Activated T-helper 2 cell treated with anti-CD3 and anti-CD28 coated beads, Interferon-gamma antibody, Interleukin-2, Interleukin-4, amounts not matched to agents 10 μg/mL and 5 μg/mL and 100 μg/mL, durations not matched to agents 14 hours and 24 hours and 36 hours (primary cell): ENCODE measurements around the gene ETF1. TPM values are rescaled to one million over a fixed set of nuclear protein-coding genes. Genes with fewer than 3 reads are reported as not detected.

Source experiments
- DNase-seq: peaks from one replicate; pipeline ENCODE4 v3.0.0; 2021; ENCODE audit warnings: low spot score
- H3K27ac Mint-ChIP-seq: one replicate; pipeline ENCODE4 v1.8.0; 2021; ENCODE audit warnings: mixed read lengths
- H3K27me3 Mint-ChIP-seq: one replicate; pipeline ENCODE4 v1.8.0; 2021; ENCODE audit warnings: low read depth, mixed read lengths
- H3K36me3 Mint-ChIP-seq: one replicate; pipeline ENCODE4 v1.8.0; 2021; ENCODE audit warnings: low read depth, mixed read lengths
- H3K4me1 Mint-ChIP-seq: one replicate; pipeline ENCODE4 v1.8.0; 2021; ENCODE audit warnings: low read depth, mixed read lengths
- H3K4me3 Mint-ChIP-seq: one replicate; pipeline ENCODE4 v1.8.0; 2021; ENCODE audit warnings: low read depth, mild to moderate bottlenecking, moderate library complexity, mixed read lengths
- H3K9me3 Mint-ChIP-seq: one replicate; pipeline ENCODE4 v1.8.0; 2021; ENCODE audit warnings: mixed read lengths
- intact Hi-C: fragments of 100-400 bp; cut with micrococcal nuclease; formaldehyde crosslinking; loops from one replicate; pipeline ENCODE4 v1.15.1; 2023
- total RNA-seq: library from RNA; stranded (reverse); gene quantifications from 2 replicates; pipeline ENCODE4 v1.2.3, GENCODE V29; 2022

ETF1 gene
- total RNA-seq, 1 donor from 2014 or later, result 170 TPM

DNA sequence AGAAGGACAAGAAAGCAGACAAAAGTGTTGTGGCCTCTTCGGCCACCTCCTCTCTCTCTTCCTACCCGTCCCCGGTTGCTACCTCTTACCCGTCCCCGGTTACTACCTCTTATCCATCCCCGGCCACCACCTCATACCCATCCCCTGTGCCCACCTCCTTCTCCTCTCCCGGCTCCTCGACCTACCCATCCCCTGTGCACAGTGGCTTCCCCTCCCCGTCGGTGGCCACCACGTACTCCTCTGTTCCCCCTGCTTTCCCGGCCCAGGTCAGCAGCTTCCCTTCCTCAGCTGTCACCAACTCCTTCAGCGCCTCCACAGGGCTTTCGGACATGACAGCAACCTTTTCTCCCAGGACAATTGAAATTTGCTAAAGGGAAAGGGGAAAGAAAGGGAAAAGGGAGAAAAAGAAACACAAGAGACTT, 75.3 kb downstream of the ETF1 start:
- Mint-ChIP-seq H3K4me3 (peak overlapping the region; percentile 85), H3K9me3 (no peaks in the 10 kb centered on the region), H3K36me3 (peaks cover 34% of the 10 kb centered on the region), H3K4me1 (peaks cover 22% of the 10 kb centered on the region), H3K27me3 (peaks cover 1% of the 10 kb centered on the region), H3K27ac (no peak overlapping the region)
- intact Hi-C loops, result loop anchor here (5.0 to 10.0 kb wide), 2 partner anchors 130 to 807 kb away; partner anchors contain the start of gene FAM53C
- DNase-seq, result no peak

DNA sequence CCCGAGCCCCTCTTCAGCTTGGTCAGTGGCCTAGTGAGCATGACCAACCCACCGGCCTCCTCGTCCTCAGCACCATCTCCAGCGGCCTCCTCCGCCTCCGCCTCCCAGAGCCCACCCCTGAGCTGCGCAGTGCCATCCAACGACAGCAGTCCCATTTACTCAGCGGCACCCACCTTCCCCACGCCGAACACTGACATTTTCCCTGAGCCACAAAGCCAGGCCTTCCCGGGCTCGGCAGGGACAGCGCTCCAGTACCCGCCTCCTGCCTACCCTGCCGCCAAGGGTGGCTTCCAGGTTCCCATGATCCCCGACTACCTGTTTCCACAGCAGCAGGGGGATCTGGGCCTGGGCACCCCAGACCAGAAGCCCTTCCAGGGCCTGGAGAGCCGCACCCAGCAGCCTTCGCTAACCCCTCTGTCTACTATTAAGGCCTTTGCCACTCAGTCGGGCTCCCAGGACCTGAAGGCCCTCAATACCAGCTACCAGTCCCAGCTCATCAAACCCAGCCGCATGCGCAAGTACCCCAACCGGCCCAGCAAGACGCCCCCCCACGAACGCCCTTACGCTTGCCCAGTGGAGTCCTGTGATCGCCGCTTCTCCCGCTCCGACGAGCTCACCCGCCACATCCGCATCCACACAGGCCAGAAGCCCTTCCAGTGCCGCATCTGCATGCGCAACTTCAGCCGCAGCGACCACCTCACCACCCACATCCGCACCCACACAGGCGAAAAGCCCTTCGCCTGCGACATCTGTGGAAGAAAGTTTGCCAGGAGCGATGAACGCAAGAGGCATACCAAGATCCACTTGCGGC, 75.9 kb downstream of the ETF1 start:
- Mint-ChIP-seq H3K9me3 (no peaks in the 10 kb centered on the region), H3K27ac (no peak overlapping the region), H3K27me3 (peaks cover under 1% of the 10 kb centered on the region), H3K4me1 (peaks cover 22% of the 10 kb centered on the region), H3K36me3 (peaks cover 34% of the 10 kb centered on the region), H3K4me3 (peak overlapping the region; percentile 85)
- intact Hi-C loops, result loop anchor here (5.0 to 10.0 kb wide), 2 partner anchors 130 to 808 kb away; partner anchors contain the start of gene FAM53C
- DNase-seq, result no peak

DNA sequence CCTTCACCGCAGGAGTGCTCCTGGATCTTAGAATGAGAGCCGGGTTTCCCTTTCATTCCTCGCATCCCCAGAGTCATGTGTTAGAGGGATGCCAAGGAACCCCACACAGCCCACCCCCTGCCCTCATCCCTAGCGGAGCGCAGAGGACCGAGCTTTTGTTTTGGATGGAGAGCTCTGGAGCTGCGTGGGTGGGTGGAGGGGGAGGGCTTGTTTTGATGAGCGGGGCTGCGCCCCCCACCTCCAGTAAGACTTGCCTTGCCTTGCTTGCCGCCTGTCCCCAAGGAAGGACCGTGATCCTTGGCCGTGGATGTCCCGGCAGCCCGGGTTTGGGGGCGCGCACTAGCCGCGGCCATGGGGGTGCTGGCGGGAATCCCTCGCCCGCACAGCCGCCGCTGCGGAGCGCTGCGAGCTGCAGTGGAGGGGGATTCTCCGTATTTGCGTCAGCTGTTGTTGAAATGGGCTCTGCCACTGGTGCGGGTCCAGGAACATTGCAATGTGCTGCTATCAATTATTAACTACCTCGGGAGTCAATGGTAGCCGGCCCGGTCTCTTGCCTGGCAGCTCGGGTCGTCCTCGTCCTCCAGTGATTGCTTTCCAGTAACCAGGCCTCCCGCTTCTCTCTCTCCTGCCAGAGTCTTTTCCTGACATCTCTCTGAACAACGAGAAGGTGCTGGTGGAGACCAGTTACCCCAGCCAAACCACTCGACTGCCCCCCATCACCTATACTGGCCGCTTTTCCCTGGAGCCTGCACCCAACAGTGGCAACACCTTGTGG, 76.7 kb downstream of the ETF1 start:
- intact Hi-C loops, result loop anchor here (5.0 to 10.0 kb wide), 2 partner anchors 129 to 808 kb away; partner anchors contain the start of gene FAM53C
- H3K27me3 Mint-ChIP-seq, result no peaks in the 10 kb centered on the region
- H3K4me3 Mint-ChIP-seq, result peak overlapping the region; percentile 85
- H3K4me1 Mint-ChIP-seq, result peaks cover 28% of the 10 kb centered on the region
- H3K36me3 Mint-ChIP-seq, result peaks cover 34% of the 10 kb centered on the region
- H3K9me3 Mint-ChIP-seq, result no peaks in the 10 kb centered on the region
- DNase-seq, result no peak
- no peak overlapping the region for H3K27ac Mint-ChIP-seq

DNA sequence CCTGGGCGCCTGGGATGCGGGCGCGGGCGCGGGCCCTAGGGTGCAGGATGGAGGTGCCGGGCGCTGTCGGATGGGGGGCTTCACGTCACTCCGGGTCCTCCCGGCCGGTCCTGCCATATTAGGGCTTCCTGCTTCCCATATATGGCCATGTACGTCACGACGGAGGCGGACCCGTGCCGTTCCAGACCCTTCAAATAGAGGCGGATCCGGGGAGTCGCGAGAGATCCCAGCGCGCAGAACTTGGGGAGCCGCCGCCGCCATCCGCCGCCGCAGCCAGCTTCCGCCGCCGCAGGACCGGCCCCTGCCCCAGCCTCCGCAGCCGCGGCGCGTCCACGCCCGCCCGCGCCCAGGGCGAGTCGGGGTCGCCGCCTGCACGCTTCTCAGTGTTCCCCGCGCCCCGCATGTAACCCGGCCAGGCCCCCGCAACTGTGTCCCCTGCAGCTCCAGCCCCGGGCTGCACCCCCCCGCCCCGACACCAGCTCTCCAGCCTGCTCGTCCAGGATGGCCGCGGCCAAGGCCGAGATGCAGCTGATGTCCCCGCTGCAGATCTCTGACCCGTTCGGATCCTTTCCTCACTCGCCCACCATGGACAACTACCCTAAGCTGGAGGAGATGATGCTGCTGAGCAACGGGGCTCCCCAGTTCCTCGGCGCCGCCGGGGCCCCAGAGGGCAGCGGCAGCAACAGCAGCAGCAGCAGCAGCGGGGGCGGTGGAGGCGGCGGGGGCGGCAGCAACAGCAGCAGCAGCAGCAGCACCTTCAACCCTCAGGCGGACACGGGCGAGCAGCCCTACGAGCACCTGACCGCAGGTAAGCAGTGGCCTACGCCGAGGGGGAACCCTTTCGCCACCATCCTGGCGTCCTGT, 77.5 kb downstream of the ETF1 start, which contains the start of gene EGR1:
EGR1 (plus strand) TSS at position 219 of the 864 bp plus-strand sequence; CDS start at position 502, 283 bp downstream.
- DNase-seq, result peak; percentile 92
- H3K4me1 Mint-ChIP-seq, result peaks cover 35% of the 10 kb centered on the region
- no peaks in the 10 kb centered on the region for H3K27me3 Mint-ChIP-seq
- intact Hi-C loops, result loop anchor here (1.0 to 10.0 kb wide), 6 partner anchors 27 to 809 kb away; partner anchors contain the start of genes ETF1, FAM53C, KDM3B and SIL1
- H3K9me3 Mint-ChIP-seq, result no peaks in the 10 kb centered on the region
- H3K27ac Mint-ChIP-seq, result peak within 1 kb of the TSS; percentile 92
- peaks cover 34% of the 10 kb centered on the region for H3K36me3 Mint-ChIP-seq
- peak within 1 kb of the TSS; percentile 85 for H3K4me3 Mint-ChIP-seq

DNA sequence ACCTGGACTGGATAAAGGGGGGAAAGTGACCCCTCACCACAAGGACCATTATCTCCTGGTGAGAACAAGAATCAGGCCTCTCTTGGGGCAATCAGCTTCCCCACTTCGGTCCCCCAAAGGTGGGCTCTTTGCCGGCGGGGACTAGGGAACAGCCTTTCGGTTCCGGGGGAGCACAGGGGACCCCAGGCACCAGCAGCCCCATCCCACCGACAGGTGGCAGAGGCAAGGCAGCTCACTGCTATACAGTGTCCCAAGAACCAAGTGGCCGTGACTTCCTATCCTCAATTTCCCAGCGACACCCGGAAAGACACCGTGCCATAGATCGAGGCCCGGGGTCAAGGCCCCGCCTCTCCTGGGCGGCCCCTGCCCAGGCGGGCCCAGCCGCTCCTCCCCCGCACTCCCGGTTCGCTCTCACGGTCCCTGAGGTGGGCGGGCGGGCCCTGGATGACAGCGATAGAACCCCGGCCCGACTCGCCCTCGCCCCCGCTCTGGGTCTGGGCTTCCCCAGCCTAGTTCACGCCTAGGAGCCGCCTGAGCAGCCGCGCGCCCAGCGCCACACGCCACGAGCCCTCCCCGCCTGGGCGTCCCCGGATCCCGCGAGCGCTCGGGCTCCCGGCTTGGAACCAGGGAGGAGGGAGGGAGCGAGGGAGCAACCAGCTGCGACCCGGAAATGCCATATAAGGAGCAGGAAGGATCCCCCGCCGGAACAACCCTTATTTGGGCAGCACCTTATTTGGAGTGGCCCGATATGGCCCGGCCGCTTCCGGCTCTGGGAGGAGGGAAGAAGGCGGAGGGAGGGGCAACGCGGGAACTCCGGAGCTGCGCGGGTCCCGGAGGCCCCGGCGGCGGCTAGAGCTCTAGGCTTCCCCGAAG, 78.4 kb downstream of the ETF1 start:
- peak overlapping the region; percentile 85 for H3K4me3 Mint-ChIP-seq
- peak overlapping the region; percentile 92 for H3K27ac Mint-ChIP-seq
- intact Hi-C loops, result loop anchor here (1.0 to 10.0 kb wide), 7 partner anchors 14 to 810 kb away; partner anchors contain the start of genes ETF1, FAM53C, KDM3B and SIL1
- H3K36me3 Mint-ChIP-seq, result peaks cover 33% of the 10 kb centered on the region
- H3K27me3 Mint-ChIP-seq, result no peaks in the 10 kb centered on the region
- H3K9me3 Mint-ChIP-seq, result no peaks in the 10 kb centered on the region
- peaks cover 43% of the 10 kb centered on the region for H3K4me1 Mint-ChIP-seq
- peak; percentile 95 for DNase-seq

DNA sequence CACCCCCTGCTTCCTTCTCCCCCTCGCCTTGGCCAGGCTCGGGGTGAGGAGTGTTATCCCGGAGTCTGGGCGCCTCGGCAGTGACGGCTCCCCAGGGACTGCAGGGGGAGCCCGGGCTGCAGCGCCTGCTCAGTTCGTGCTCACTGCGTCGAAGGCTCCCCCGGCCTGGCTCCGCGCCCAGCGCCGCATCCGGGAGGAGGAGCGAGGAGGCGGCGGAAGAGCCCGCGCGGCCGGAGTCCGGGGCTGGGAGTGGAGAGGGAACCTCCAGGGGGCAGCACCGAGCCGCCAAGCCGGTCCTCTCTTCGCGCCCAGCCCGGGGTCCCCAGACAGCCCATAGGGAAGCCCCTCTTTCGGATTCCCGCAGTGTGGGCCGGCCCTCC, 79.0 kb downstream of the ETF1 start:
- peak overlapping the region; percentile 85 for H3K4me3 Mint-ChIP-seq
- H3K9me3 Mint-ChIP-seq, result no peaks in the 10 kb centered on the region
- H3K36me3 Mint-ChIP-seq, result peaks cover 27% of the 10 kb centered on the region
- H3K4me1 Mint-ChIP-seq, result peaks cover 48% of the 10 kb centered on the region
- intact Hi-C loops, result loop anchor here (1.0 to 10.0 kb wide), 3 partner anchors 14 to 811 kb away; partner anchors contain the start of gene SIL1
- peak; percentile 90 for DNase-seq
- peak overlapping the region; percentile 92 for H3K27ac Mint-ChIP-seq
- H3K27me3 Mint-ChIP-seq, result no peaks in the 10 kb centered on the region

DNA sequence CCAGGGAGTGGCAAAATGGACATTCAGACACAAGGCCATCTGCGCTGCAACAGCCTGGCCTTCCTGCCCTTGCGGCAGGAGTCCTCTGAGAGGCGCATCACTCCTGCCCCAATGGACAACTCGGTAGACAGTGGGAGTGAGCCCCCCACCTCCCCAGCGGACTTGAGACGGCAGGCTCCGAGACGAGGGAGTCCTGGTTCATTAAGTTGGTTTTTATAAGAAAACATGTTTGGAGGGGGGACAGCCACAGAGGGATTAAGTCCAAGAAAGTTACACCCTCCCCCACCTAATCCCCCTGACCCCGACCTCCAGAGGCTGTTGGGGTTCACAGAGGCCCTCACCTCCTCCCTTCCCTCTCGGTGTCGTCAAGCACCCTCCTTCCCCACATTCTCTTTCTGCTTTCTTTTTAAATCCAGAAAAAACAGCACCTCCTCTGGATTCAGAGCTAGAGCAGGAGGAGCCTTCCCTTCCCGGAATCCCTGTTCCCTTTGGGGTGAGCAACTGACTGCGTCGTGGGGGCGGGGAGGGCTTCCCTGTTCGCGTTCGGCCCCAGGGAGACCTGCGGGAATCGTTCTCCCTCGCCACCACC, 79.5 kb downstream of the ETF1 start:
- intact Hi-C loops, result loop anchor here (1.0 to 10.0 kb wide), 3 partner anchors 13 to 811 kb away; partner anchors contain the start of gene SIL1
- H3K27me3 Mint-ChIP-seq, result no peaks in the 10 kb centered on the region
- no peak for DNase-seq
- peaks cover 49% of the 10 kb centered on the region for H3K4me1 Mint-ChIP-seq
- peak overlapping the region; percentile 92 for H3K27ac Mint-ChIP-seq
- no peaks in the 10 kb centered on the region for H3K9me3 Mint-ChIP-seq
- peak overlapping the region; percentile 85 for H3K4me3 Mint-ChIP-seq
- H3K36me3 Mint-ChIP-seq, result peaks cover 23% of the 10 kb centered on the region

DNA sequence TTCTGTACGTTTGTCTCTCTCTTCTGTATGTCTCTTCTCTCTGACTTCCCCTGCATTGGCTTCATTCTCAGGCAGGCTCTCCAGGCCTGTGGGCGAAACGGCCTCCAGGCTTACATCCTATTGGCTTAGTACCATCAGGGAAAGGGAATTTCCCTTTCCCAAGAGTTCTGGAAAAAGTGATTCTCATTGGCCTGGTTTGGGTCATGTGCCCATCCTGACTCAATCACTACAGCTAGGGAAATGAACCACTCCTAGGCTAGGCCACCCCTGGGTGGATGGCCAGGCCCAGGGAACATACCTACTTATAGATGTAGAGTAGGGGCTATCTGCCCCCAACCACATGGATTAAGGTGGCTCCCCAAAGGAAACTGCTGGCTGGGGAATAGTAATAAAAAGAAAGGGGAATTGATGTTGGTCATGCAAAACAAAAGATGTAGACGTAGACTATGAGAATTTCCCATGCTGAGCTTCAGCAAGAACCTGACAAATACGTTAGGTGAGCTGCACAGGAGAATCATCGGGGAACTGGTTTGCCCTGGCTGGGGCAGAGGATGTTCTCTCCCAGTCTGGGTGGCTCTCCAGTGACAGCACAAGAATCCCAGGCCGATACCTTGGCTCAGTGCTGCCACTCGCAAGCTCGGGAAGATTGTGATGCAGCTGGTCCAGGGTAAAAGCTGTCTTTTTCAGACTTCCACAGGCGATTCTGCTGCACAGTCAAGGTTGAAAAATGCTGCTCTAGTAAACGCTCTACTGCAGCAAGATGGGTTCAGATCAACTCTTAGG, 81.5 kb downstream of the ETF1 start:
- Mint-ChIP-seq H3K4me1 (peaks cover 37% of the 10 kb centered on the region), H3K27ac (peak overlapping the region; percentile 74), H3K27me3 (no peaks in the 10 kb centered on the region), H3K4me3 (no peak overlapping the region), H3K36me3 (peaks cover 3% of the 10 kb centered on the region), H3K9me3 (no peaks in the 10 kb centered on the region)
- no peak for DNase-seq
- intact Hi-C loops, result loop anchor here (10.0 kb wide), 1 partner anchor 813 kb away; no protein-coding TSS in a partner anchor

DNA sequence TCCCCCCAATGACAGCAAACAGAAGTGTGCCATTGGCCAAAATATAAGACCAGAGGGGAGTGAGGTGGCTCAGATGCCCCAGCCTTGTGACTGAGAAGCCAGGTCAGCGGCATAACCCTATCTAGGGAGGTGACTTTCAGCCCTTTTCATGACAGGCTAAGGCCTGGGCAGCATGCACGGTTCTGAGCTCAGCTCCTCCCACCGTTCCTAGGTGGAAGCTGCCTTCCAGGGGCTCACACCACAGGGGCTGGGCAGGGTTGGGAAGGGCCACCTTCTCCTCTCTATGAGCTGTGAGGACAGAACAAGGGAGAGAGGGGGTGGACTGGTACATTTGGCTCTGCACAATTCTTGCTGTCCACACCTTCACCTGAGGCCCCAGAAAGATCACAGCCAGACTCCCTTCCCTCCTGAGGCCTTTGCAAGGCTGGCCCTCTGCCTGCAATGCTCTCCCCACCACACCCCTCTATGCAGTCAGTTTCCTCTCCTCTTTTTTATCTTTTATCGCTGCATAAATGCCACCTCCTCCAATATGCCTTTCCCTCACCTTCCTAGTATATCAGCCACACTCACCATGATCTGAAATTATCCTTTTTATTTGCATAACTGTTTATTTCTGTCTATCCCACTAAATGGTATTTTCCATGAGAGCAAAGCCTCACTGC, 82.9 kb downstream of the ETF1 start:
- H3K4me3 Mint-ChIP-seq, result no peak overlapping the region
- peak overlapping the region; percentile 97 for H3K27ac Mint-ChIP-seq
- no peaks in the 10 kb centered on the region for H3K27me3 Mint-ChIP-seq
- H3K9me3 Mint-ChIP-seq, result no peaks in the 10 kb centered on the region
- H3K4me1 Mint-ChIP-seq, result peaks cover 36% of the 10 kb centered on the region
- intact Hi-C loops, result loop anchor here (10.0 kb wide), 1 partner anchor 815 kb away; no protein-coding TSS in a partner anchor
- no peak for DNase-seq
- no peaks in the 10 kb centered on the region for H3K36me3 Mint-ChIP-seq

DNA sequence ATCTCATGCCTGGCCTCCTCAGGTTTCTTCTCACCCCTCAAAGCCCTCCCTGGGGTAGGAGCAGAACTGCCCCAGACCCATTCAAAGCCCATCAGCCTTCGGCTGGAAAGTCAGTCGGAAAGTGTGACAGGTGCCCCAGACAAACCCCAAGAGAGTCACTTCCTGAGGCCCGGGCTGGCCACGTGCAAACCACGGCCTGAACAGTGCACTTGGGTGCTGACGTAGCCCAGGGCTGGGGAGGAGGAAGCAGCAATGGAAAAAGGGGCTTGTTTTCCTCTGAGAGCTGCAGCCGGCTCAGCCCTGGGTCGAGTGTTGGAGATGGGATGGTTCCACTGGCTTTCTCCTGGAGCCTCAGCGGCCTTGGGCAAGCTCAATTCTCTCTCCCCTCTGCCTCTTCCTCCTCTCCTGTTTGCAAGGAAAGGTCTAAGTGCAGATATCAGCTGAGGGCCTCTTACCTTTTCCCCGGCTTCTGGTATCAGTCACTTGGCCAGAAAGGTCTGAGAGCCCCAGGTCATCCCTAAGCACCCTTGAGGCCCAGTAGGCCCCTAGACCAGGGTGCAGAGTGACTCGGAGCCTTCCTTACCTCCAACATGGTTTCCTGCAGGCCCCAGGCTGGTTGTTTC, 83.6 kb downstream of the ETF1 start:
- intact Hi-C loops, result no loop called here
- no peaks in the 10 kb centered on the region for H3K9me3 Mint-ChIP-seq
- H3K4me1 Mint-ChIP-seq, result peaks cover 36% of the 10 kb centered on the region
- H3K27ac Mint-ChIP-seq, result peak overlapping the region; percentile 97
- no peaks in the 10 kb centered on the region for H3K36me3 Mint-ChIP-seq
- peak overlapping the region; percentile 63 for H3K4me3 Mint-ChIP-seq
- DNase-seq, result peak; percentile 78
- no peaks in the 10 kb centered on the region for H3K27me3 Mint-ChIP-seq
